Measurements from ENCODE around the gene LANCL1.
"Not testable (repeated sequence)": the region's sequence is repeated elsewhere in the genome, so short reads cannot be mapped to it uniquely, and the experiment has no call there.

Gene LANCL1

GRCh38 chr2:210459407-210459806 is 17.2 kb downstream of the LANCL1 start:
- DNase-seq, result no peak

- no peak for DNase-seq
These were observed 18.2 kb downstream of the LANCL1 start for GRCh38 chr2:210458395-210458794.

- no peak for DNase-seq
These were observed 20.0 kb downstream of the LANCL1 start for GRCh38 chr2:210456571-210456970.

DNA sequence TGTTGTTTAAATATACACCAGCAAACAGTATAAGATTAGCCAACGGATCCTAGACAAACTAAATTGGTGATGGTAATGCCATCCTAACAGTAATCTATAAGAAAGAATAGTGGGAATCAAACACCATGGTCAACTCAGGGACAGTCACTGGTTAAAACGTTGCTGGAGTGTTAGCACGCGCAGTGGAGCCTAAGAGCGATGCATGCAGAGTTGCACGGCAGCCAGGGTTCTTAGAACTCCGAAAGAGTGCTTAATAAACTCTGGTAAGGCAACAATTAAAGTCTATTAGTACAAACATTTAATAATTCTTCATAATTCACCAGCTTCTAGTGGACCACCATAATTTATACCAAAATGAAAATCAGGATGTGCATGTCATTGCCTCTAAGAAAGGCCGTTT is 22.2 kb downstream of the LANCL1 start:
- no peak for DNase-seq

- no peak for DNase-seq
These were observed 24.4 kb downstream of the LANCL1 start for GRCh38 chr2:210452194-210452593.

GRCh38 chr2:210450942-210451341 is 25.6 kb downstream of the LANCL1 start:
- not testable (repeated sequence) for DNase-seq

- no peak for DNase-seq
These were observed 30.8 kb downstream of the LANCL1 start for GRCh38 chr2:210445732-210446131.

DNA sequence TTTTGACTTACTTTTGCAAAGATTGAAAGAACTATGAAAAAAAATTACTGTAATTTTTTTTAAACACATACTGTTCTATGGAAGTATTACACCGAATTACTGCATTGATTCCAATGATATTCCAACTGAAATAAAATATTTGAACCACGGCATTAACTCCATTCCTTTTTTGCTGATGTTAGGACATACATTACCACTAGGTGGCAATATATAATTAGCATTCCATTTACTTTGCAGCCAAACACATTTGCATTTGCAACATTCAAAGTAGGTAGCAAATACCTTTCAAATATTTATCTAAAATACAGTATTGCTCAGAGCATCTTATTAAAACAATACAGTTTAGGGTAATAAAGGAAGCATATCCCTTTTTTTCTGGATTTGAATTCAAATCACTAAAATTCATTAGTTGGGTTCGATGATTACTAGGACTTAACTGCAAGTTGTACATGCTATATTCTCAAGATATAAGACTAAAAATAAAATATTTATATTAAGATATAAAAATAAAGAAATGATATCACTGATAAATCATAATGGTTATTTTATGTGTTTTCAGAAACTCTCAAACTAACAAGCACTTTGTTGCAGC is 31.3 kb downstream of the LANCL1 start:
- DNase-seq, result peak; percentile 15

- DNase-seq, result no peak
These were observed 33.0 kb downstream of the LANCL1 start for GRCh38 chr2:210443527-210443926.

- DNase-seq, result no peak
These were observed 33.7 kb downstream of the LANCL1 start for GRCh38 chr2:210442878-210443277.

- DNase-seq, result no peak
These were observed 34.1 kb downstream of the LANCL1 start for GRCh38 chr2:210442457-210442856.

DNA sequence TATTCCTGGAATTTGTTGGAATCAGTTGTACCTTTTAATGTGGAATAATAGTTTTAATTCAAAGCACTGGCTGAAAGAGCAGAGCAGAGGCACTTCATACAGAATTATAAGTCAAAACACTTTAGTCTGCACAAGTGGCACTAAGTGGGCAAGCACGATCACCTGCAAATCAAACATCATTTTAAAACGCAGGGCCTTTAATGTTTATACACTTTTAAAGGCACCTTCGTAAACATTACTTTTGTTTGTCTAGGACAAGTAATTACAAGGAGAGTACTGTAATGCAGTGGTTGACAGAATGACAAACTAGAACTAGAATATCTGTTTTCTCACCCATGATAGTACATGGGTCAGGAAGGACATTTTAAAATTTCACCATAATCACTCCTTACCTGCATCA is 36.4 kb downstream of the LANCL1 start:
- no peak for DNase-seq

- DNase-seq, result no peak
These were observed 41.1 kb downstream of the LANCL1 start for GRCh38 chr2:210435439-210435838.

DNA sequence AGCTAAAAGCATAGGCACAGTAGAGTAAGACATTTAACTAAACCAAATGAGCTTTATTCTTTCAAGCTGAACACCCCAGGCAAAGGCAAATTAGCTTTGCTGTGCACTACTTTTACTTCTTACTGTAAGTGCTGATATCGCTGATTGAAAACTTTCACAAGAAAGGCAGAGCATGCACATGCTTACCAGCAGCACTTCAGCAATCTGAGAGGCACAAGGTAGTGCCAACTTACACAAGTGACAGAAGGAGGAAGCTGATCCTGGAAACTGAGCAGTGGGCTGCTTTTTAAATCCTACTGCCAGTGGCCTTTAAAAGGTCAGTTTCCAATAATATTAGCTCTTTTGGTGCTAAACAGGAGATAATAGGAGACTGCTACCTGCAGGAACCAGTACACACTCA is 43.9 kb downstream of the LANCL1 start:
- DNase-seq, result no peak

DNA sequence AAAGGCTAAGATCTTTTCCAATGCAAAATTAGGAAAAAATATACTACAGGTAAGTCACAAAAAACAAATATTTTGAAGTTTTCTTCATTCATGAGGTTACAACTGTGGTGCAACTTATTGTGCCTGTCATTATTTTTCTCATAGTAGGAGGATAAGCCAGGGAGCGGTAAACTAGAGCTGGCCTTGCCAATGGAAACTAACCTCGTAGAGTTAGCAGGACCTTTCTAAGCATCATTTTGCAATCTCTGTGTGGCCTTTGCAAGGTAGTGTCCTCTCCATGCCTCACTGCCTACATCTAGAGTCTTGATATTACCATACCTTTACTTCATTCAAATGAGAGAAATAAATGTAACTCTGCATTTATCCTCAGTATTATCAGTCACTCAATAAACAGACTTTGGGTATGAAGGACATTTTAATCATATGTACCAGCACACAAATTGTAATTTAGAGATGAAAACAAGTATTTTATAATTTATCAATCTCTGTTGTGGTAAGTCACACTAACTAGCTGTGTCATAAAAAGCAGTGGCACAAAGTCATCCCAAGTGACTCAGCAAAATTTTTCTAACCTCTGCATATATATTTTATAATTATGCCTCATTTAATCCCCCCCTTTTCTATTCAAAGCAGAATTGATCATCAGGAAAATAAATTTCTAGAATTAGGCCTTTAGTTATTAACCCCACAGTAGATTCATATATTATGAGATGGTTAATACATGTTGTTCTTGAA is 47.0 kb downstream of the LANCL1 start:
- DNase-seq, result no peak

DNA sequence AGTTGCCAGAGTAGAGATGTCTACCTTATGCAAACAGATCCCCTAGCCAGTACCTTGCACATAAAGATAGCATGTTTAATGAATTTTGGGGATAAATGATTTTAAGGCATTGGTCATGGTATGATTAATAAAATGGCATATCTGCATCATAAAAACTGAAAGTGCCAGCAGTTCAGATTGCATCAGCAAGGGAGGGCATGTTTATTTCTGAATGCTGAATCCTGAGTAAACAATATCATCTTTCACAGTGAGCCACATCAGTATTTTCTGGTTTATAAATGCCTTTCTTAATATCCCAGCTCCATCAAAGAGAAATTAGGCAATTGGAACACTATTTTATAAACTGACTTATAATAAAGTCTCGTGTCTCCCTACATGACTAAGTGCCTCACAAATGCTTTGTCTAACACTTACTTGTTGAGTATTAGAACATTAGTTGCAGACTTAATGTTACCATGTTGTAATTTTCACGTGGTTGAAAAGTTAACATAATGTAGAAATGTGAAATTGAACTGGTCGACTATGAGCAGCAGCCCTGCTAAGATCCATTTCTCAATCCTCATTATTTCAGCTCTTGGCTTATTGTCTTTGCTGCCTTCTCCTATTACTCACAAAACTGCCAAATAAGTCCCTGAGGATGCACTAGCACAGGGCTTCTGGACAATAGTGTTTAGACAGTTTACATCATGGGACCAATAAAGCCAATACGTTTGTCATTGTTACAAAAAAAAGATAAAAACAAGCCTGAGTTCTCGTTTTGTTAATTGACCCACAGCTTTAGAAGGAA is 48.0 kb downstream of the LANCL1 start:
- no peak for DNase-seq

GRCh38 chr2:210427309-210427708 is 49.2 kb downstream of the LANCL1 start:
- DNase-seq, result not testable (repeated sequence)

DNA sequence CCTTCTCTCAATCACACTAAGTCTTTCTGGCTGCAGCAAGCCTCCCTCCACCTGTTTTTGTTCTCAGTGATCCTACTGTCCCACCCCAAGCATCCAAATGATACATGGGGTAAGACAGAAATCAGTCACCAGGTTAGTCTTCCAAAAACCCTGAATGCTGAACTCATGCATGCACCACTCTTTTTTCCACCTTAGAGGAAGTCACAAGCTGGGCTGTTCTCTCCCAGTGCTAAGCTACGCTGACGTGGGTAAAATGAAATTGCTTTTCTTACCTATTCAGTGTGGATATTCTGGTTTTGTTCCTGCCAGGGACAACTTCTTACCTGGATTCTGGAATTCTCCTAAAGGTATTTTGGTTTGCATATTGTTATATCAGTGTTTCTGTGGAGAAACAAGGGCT is 54.2 kb downstream of the LANCL1 start:
- no peak for DNase-seq

DNA sequence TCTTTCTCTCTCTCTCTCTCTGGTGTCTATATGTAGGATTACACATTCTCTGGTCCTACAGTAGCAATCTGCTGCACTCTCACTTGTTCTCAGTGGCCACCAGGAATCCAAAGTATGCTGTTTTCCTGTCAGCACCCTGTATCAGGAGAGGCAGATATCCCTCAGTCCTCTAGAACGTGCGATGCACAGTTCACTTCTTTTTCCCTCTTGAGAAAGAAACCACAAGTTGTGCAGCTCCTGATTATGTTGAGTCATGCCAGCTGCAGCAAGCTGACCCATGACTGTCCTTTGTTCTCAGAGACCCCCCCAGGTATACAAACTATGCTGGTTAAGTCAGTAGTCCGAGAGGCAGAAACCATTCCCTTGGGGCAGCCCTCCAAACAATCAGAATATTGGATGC is 54.6 kb downstream of the LANCL1 start:
- no peak for DNase-seq

DNA sequence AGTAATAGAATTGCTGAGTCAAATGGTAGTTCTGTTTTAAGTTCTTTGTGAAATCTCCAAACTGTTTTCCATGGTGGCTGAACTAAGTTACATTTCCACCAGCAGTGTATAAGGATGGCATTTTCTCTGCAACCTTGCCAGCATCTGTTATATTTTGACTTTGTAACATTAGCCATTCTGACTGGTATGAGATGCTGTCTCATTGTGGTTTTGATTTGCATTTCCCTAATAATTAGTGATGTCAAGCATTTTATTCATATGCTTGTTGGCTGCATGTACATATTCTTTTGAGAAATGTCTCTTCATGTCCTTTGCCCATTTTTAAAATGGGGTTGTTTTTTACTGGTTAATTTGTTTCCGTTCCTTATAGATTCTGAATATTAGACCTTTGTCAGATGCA is 63.9 kb downstream of the LANCL1 start:
- no peak for DNase-seq

DNA sequence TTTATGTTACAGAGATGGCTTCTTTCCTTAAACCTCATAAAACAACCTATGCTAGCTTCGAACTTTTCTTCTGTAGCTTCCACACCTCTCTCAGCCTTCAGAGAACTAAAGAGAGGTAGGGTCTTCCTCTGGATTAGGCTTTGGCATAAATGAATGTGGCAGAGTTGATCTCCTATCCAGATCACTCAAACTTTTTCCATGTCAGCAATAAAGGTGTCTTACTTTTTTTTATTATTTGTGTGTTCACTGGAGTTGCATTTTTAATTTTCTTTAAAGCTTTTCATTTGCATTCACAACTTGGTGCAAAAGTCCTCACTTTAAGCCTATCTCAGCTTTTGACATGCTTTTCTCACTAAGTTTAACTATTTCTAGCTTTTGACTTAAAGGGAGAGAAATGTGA is 66.0 kb downstream of the LANCL1 start:
- no peak for DNase-seq

GRCh38 chr2:210399440-210400041 is 77.0 kb downstream of the LANCL1 start:
- DNase-seq, result no peak

- no peak for DNase-seq
These were observed 84.1 kb downstream of the LANCL1 start for GRCh38 chr2:210392469-210392881.

GRCh38 chr2:210389856-210390255 is 86.7 kb downstream of the LANCL1 start:
- DNase-seq, result no peak

Data from CD4-positive, alpha-beta T cell treated with Interleukin-12 subunit alpha and Interleukin-12 subunit beta, for 1 hour (primary cell).